ENCODE results near the gene DEFB125.

DEFB125 gene, protein sequence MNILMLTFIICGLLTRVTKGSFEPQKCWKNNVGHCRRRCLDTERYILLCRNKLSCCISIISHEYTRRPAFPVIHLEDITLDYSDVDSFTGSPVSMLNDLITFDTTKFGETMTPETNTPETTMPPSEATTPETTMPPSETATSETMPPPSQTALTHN

DNA sequence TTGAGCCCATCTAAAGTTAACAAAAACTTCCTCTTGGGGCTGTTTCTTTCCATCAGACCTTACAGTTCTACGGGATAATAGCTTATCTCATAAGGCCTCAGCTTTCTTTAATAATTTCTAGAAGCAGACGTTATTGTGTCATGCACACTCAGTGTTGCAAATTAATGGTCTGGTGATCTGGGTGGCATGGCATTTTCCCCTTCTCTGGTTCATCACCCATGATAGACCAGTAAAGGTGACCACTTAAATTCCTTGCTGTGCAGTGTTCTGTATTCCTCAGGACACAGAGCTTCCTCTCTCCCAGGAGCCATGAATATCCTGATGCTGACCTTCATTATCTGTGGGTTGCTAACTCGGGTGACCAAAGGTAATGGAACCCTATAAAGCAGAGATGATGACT lies at the start of gene DEFB125:
Gene DEFB125, plus strand, starts transcription at position 272 of the 400 bp plus-strand sequence. Its CDS starts 38 bp downstream, at position 310.
- TF ChIP-seq GATA2 (IDR thresholded peaks at IDR 0.05; ENCODE audit: low read depth, low read length) (no peak), GATA3 (IDR thresholded peaks at IDR 0.05; ENCODE audit: low read depth, low read length) (no peak)

DNA sequence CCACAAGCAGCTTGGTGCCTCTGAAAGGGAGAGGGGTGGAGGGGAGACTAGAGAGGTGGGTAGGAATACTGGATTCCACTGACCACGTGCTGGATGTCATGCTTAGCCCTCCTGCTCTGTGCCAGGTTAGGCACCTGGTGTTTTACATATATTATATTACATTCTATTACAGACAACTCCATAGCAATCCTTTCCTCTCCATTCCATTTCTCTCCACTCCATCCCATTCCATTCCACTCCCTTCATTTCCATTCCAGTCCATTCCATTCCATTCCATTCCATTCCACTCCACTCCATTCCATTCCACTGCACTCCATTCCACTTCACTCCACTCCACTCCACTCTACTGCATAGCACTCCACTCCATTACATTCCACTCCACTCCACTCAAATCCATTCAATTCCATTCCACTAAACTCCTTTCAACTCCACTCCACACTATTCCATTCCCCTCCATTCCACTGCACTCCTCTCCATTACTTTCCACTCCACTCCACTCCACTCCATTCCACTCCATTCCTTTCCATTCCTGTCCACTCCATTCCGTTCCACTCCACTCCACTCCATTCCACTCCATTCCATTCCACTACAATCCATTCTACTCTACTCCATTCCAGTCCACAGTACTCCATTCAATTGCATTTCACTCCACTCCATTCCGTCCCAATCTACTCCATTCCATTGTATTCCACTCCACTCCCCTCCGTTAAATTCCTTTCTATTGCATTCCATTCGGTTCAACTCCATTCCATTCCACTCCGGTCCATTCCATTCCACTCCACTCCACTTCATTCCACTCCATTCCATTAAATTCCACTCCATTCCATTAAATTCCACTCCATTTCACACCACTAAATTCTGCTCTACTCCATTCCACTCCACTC lies 27.2 kb upstream of the DEFB125 start:
- TF ChIP-seq GATA2 (IDR thresholded peaks at IDR 0.05; ENCODE audit: low read depth, low read length): no peak
- TF ChIP-seq GATA3 (IDR thresholded peaks at IDR 0.05; ENCODE audit: low read depth, low read length): no peak

DNA sequence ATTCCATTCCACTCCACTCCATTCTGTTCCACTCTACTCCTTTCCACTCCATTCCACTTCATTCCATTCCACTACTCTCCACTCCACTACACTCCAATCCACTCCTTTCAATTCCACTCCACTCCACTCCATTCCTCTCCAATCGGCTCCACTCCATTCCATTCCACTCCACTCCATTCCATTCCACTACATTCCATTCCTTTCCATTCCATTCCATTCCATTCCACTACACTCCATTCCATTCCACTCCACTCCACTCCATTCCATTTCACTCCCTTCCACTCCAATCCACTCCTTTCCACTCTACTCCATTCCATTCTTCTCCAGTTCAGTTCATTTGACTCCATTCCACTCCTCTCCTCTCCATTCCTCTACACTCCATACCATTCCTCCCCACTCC lies 26.2 kb upstream of the DEFB125 start:
- TF ChIP-seq GATA3 (IDR thresholded peaks at IDR 0.05; ENCODE audit: low read depth, low read length): no peak
- TF ChIP-seq GATA2 (IDR thresholded peaks at IDR 0.05; ENCODE audit: low read depth, low read length): no peak

GRCh38 chr20:61757-62156 lies 25.7 kb upstream of the DEFB125 start:
- no peak for TF ChIP-seq GATA2 (IDR thresholded peaks at IDR 0.05; ENCODE audit: low read depth, low read length)

GRCh38 chr20:62487-62886 lies 25.0 kb upstream of the DEFB125 start:
- no peak for TF ChIP-seq GATA3 (IDR thresholded peaks at IDR 0.05; ENCODE audit: low read depth, low read length)
- TF ChIP-seq GATA2 (IDR thresholded peaks at IDR 0.05; ENCODE audit: low read depth, low read length): no peak

DNA sequence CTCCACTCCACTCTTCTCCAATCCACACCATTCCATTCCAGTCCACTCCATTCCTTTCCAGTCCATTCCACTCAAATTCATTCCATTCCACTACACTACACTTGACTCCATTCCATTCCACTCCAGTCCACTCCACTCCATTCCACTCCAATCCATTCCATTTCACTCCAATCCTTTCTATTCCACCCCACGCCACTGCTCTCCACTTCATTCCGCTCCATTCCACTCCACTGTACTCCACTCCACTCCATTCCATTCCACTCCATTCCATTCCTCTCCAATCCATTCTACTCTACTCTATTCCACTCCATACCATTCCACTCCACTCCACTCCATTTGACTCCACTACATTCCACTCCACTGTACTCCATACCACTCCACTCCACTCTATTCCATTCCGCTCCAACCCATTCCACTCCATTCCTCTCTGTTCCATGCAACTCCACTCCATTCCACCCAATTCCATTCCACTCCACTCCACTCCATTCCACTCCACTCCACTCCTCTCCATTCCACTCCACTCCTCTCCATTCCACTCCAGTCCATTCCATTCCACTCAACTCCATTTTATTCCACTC lies 23.4 kb upstream of the DEFB125 start:
- TF ChIP-seq GATA3 (IDR thresholded peaks at IDR 0.05; ENCODE audit: low read depth, low read length): no peak
- TF ChIP-seq GATA2 (IDR thresholded peaks at IDR 0.05; ENCODE audit: low read depth, low read length): no peak

- TF ChIP-seq GATA2 (IDR thresholded peaks at IDR 0.05; ENCODE audit: low read depth, low read length) (no peak), GATA3 (IDR thresholded peaks at IDR 0.05; ENCODE audit: low read depth, low read length) (no peak)
Measured at GRCh38 chr20:64766-65322, 22.6 kb upstream of the DEFB125 start.

GRCh38 chr20:77231-77630 lies 10.2 kb upstream of the DEFB125 start:
- TF ChIP-seq GATA3 (IDR thresholded peaks at IDR 0.05; ENCODE audit: low read depth, low read length) (no peak), GATA2 (IDR thresholded peaks at IDR 0.05; ENCODE audit: low read depth, low read length) (no peak)

DNA sequence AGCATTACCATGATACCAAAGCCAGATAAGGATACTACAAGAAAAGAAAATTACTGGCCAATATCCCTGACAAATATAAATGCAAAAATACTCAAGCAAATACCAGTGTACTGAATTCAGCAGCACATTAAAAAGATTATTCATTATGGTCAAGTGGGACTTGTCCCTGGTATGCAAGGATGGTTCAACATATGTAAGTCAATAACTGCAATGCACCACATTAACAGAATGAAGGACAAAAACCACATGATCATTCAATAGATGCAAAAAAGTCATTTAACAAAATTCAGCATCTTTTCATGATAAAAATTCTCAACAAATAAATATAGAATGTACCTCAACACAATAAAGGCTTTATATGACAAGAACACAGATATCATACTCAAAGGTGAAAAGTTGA lies 9.1 kb upstream of the DEFB125 start:
- TF ChIP-seq GATA2 (IDR thresholded peaks at IDR 0.05; ENCODE audit: low read depth, low read length) (no peak), GATA3 (IDR thresholded peaks at IDR 0.05; ENCODE audit: low read depth, low read length) (no peak)

DNA sequence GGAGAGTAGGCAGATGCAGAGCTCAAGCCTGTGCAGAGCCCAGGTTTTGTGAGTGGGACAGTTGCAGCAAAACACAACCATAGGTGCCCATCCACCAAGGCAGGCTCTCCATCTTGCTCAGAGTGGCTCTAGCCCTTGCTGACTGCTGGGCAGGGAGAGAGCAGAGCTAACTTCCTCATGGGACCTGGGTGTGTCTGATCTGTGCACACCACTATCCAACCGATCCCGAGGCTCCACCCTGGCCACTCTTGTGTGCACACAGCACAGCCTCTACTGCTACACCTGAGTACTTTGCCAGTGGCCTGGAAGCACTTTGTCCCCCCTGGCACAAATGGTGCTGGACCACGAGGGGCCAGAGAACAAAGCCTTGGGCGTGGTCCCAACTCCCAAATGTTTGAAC lies 7.9 kb upstream of the DEFB125 start:
- TF ChIP-seq GATA2 (IDR thresholded peaks at IDR 0.05; ENCODE audit: low read depth, low read length) (no peak), GATA3 (IDR thresholded peaks at IDR 0.05; ENCODE audit: low read depth, low read length) (no peak)

DNA sequence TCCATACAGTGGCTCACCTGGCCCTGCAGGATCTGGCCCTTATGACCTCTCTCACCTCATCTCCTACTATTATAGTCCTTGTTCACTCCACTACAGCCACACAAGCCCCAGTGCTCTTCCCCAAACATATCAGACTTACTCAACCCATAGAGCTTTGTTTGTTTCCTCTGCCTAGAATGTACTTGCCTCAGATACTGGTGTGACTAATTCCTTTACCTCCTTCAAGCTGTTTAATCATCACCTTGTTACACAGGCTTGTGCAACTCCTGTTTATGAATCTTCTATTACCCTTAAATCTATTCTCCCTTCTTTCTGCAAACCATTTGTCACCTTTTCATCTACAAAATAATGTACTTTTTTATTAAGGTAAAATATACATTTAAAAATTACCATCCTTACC lies 3.2 kb downstream of the DEFB125 start:
- TF ChIP-seq GATA2 (IDR thresholded peaks at IDR 0.05; ENCODE audit: low read depth, low read length) (no peak), GATA3 (IDR thresholded peaks at IDR 0.05; ENCODE audit: low read depth, low read length) (no peak)

DNA sequence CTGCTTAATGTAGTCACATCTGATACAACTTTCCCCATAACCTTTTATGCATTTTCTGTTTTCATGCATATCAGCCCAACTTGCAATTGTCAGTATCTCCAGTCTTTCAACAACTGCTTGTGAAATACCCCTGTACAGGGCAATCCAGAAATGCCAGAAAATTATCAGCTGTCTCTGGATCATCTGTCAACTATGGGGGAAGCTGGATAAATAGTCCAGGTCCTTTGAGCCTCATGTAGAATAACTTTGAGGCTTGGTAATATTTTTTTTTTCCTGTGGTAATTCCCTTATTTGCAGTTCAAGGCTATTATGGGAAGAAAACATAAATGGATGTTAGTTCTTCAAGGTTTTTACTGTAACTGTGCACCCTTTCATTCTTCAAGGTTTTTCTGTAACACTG lies 6.2 kb downstream of the DEFB125 start:
- TF ChIP-seq GATA2 (IDR thresholded peaks at IDR 0.05; ENCODE audit: low read depth, low read length): no peak
- TF ChIP-seq GATA3 (IDR thresholded peaks at IDR 0.05; ENCODE audit: low read depth, low read length): no peak

GRCh38 chr20:95215-95614 lies 7.7 kb downstream of the DEFB125 start:
- TF ChIP-seq GATA3 (IDR thresholded peaks at IDR 0.05; ENCODE audit: low read depth, low read length): no peak
- no peak for TF ChIP-seq GATA2 (IDR thresholded peaks at IDR 0.05; ENCODE audit: low read depth, low read length)

DNA sequence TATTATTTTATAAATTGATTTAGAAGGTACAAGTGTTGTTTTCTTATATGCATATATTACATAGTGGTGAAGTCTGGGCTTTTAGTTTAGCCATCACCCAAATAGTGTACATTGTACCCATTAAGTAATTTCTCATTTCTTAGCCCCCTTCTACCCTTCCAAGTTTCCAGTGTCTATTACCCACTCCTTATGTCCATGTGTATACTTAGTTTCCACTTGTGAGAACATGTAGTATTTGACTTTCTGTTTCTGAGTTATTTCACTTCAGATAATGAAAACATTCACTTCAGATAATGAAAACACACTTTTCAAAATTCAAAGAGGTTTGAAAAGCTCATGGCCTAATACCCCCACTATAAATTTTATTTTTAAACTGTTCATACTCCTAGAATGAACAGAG lies 14.5 kb downstream of the DEFB125 start:
- no peak for TF ChIP-seq GATA2 (IDR thresholded peaks at IDR 0.05; ENCODE audit: low read depth, low read length)
- no peak for TF ChIP-seq GATA3 (IDR thresholded peaks at IDR 0.05; ENCODE audit: low read depth, low read length)

- no peak for TF ChIP-seq GATA3 (IDR thresholded peaks at IDR 0.05; ENCODE audit: low read depth, low read length)
- TF ChIP-seq GATA2 (IDR thresholded peaks at IDR 0.05; ENCODE audit: low read depth, low read length): no peak
Measured at GRCh38 chr20:103456-103855, 16.0 kb downstream of the DEFB125 start.

Measured in SH-SY5Y (cell line).